Osteoblast (primary cell): ENCODE measurements around the gene AJM1. TPM values are rescaled to one million over a fixed set of nuclear protein-coding genes. Genes with fewer than 3 reads are reported as not detected.
"Not testable (repeated sequence)": the region's sequence is repeated elsewhere in the genome, so short reads cannot be mapped to it uniquely, and the experiment has no call there.

ENCODE experiments used
- DNase-seq: peaks from one replicate; pipeline ENCODE4 v3.0.0; 2011; ENCODE audit warnings: low spot score, mixed read lengths; ENCODE audit not compliant: insufficient read length; ENCODE audit errors: missing footprints
- H2AFZ ChIP-seq: 2 replicates; pipeline ENCODE4 v1.6.0; 2011; ENCODE audit warnings: mild to moderate bottlenecking, low read length
- H3K27ac ChIP-seq: 2 replicates; pipeline ENCODE4 v1.5.1; 2011; ENCODE audit warnings: mild to moderate bottlenecking, low read depth, low read length, moderate library complexity
- H3K27me3 ChIP-seq: 2 replicates; pipeline ENCODE4 v1.6.0; 2012; ENCODE audit warnings: mild to moderate bottlenecking, control low read depth, inconsistent platforms, low read length, moderate library complexity; ENCODE audit not compliant: insufficient read depth
- H3K36me3 ChIP-seq: 2 replicates; pipeline ENCODE4 v1.5.1; 2011; ENCODE audit warnings: mild to moderate bottlenecking, low read length, control low read depth, moderate library complexity; ENCODE audit not compliant: insufficient read depth
- H3K4me1 ChIP-seq: 2 replicates; pipeline ENCODE4 v1.5.1; 2011; ENCODE audit warnings: mild to moderate bottlenecking, low read length, control low read depth, moderate library complexity; ENCODE audit not compliant: insufficient read depth
- H3K4me2 ChIP-seq: 2 replicates; pipeline ENCODE4 v1.6.0; 2011; ENCODE audit warnings: mild to moderate bottlenecking, low read length; ENCODE audit not compliant: insufficient read depth
- H3K4me3 ChIP-seq: fragments of 200-600 bp; sonication (generic); 3 replicates; pipeline ENCODE4 v1.5.1; 2012; ENCODE audit warnings: mild to moderate bottlenecking, low read length, inconsistent platforms; ENCODE audit not compliant: insufficient read depth
- H3K79me2 ChIP-seq: 2 replicates; pipeline ENCODE4 v1.6.0; 2012; ENCODE audit warnings: mild to moderate bottlenecking, low read length, control low read depth, inconsistent platforms; ENCODE audit not compliant: insufficient read depth
- H3K9me3 ChIP-seq: 2 replicates; pipeline ENCODE4 v1.5.1; 2011; ENCODE audit warnings: low read depth, low read length, control low read depth
- H4K20me1 ChIP-seq: 2 replicates; pipeline ENCODE4 v1.6.0; 2012; ENCODE audit warnings: mild to moderate bottlenecking, low read length, control low read depth; ENCODE audit not compliant: insufficient read depth
- total RNA-seq: library from RNA; depleted of rRNA; stranded (reverse); fragments of >200 nt; gene quantifications from 2 replicates; pipeline ENCODE4 v1.2.3, GENCODE V29; 2012
- TF ChIP-seq, protein P1 (sequence below): IDR thresholded peaks from 2 replicates; pipeline ENCODE4 v1.5.1; 2011; ENCODE audit warnings: mild to moderate bottlenecking, low read depth, low read length, moderate library complexity; ENCODE audit errors: extremely low read depth

Gene AJM1
- total RNA-seq, 1 donor, result 1.1 TPM

DNA sequence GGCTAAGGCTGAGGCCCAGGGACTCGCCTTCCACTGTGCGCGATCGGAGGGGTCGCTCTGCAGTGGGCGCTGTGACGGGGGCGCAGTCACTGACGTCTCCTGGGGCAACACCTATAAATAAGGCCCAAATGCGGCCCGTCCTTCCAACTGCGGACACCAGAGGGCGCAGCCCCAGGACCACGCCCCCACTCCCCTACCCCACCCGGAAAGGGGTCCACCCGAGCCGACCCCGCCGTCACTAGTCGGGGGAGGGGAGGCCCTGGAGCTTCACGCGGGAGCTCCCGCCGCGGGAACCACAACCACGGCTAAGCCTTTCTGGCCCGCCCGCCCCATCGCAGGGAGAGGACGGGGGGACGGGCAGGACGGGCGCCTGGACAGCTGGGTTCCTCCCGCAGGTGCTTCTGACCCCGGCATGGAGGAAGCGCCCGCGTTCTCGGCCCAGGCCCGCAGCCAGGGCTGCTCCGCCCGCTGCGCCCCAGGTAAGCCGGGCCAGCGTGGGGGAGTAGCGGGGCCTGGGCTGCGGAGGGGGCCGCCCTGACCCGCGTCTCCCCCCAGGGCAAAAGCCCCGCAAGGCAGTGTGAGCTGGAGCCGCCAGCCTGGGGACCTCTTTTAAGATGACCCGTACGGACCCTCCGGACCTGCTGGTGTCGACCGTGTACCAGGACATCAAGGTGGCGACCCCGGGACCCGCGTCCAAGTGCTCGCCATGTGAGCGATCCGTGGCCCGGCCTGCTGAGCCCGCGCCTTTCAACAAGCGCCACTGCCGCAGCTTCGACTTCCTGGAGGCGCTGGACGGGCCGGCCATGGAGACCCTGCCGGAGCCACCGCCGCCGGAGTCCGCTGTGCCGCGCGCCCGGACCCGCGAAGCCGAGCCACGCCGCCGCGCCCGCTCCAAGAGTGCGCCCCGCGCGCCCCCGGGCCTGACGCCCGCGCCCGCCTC, 1.8 kb downstream of the AJM1 start:
- not testable (repeated sequence) for H3K9me3 ChIP-seq, H3K36me3 ChIP-seq, DNase-seq, H4K20me1 ChIP-seq, H3K79me2 ChIP-seq, H2AFZ ChIP-seq, H3K27ac ChIP-seq, H3K4me3 ChIP-seq, H3K4me2 ChIP-seq
- H3K4me1 ChIP-seq, result peaks cover 18% of the 10 kb centered on the region
- TF ChIP-seq, protein P1, sequence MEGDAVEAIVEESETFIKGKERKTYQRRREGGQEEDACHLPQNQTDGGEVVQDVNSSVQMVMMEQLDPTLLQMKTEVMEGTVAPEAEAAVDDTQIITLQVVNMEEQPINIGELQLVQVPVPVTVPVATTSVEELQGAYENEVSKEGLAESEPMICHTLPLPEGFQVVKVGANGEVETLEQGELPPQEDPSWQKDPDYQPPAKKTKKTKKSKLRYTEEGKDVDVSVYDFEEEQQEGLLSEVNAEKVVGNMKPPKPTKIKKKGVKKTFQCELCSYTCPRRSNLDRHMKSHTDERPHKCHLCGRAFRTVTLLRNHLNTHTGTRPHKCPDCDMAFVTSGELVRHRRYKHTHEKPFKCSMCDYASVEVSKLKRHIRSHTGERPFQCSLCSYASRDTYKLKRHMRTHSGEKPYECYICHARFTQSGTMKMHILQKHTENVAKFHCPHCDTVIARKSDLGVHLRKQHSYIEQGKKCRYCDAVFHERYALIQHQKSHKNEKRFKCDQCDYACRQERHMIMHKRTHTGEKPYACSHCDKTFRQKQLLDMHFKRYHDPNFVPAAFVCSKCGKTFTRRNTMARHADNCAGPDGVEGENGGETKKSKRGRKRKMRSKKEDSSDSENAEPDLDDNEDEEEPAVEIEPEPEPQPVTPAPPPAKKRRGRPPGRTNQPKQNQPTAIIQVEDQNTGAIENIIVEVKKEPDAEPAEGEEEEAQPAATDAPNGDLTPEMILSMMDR, result peak; percentile 27
- peaks cover 16% of the 10 kb centered on the region for H3K27me3 ChIP-seq

DNA sequence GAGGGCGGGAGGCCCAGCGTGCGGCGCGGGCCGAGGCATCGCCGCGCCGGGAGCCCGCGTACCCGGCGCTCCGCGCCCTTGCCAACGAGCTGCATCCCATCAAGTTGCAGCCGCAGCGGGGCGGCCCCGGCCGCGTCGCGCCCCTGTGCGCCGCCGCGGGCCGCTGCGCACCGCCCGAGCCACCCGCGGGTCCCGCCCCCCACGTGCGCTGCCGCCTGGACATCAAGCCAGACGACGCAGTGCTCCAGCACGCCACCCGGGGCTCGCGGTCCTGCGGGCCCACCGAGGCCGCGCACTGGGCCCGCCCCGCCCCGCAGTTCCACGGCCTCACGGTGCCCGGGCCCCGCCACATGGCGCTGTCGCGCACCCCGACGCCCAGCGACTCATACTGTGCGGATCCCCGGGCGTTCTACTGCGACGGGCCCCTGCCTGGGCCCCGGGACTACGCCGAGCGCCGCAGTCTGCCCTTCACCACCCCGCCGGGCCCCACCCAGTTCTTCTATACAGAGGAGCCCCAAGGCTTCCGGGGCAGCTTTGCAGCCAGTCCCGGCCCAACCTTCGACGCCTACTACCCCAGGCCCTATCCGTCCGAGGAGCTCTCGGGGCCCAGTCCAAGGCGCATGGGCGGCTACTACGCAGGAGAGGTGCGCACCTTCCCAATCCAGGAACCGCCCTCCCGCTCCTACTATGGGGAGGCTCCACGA, 2.6 kb downstream of the AJM1 start:
- TF ChIP-seq, protein P1, result no peak
- H2AFZ ChIP-seq, result no peak overlapping the region
- H3K27me3 ChIP-seq, result peaks cover 16% of the 10 kb centered on the region
- no peak overlapping the region for H3K4me2 ChIP-seq
- no peaks in the 10 kb centered on the region for H3K9me3 ChIP-seq
- peaks cover 21% of the 10 kb centered on the region for H3K4me1 ChIP-seq
- H3K36me3 ChIP-seq, result no peaks in the 10 kb centered on the region
- no peak overlapping the region for H3K27ac ChIP-seq
- H4K20me1 ChIP-seq, result peaks cover 6% of the 10 kb centered on the region
- DNase-seq, result no peak
- peaks cover 3% of the 10 kb centered on the region for H3K79me2 ChIP-seq
- H3K4me3 ChIP-seq, result no peak overlapping the region

DNA sequence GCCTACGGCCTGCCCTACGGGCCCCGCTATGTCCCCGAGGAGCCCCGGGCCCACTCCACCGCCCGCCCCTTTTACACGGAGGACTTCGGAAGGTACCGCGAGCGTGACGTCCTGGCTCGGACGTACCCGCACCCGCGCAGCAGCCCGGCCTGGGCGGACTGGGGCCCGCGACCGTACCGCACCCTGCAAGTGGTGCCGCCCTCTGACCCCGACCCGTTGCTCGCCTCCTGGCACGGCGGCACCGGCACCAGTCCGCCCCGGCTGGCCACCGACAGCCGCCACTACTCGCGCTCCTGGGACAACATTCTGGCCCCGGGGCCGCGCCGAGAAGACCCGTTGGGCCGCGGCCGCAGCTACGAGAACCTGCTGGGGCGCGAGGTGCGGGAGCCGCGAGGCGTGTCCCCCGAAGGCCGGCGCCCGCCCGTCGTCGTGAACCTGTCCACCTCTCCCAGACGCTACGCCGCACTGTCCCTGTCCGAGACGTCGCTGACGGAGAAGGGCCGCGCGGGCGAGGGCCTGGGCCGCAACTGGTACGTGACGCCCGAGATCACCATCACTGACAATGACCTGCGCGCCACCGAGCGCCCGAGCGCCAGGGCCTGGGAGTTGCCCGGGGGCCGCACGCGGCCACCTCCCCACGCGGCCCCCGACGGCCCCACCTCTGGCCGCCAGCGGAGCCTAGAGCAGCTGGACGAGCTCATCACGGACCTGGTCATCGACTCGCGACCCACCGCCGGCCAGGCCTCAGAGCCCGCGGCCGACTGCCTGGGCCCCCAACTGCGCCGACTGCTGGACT, 3.4 kb downstream of the AJM1 start:
- Histone ChIP-seq H3K79me2 (peaks cover 7% of the 10 kb centered on the region), H3K4me3 (no peak overlapping the region), H3K27me3 (peaks cover 16% of the 10 kb centered on the region), H3K4me2 (no peak overlapping the region), H3K27ac (no peak overlapping the region), H3K9me3 (no peaks in the 10 kb centered on the region), H3K4me1 (peaks cover 27% of the 10 kb centered on the region), H4K20me1 (peaks cover 13% of the 10 kb centered on the region), H2AFZ (no peak overlapping the region), H3K36me3 (peaks cover 5% of the 10 kb centered on the region)
- TF ChIP-seq, protein P1, result no peak
- no peak for DNase-seq
